Measurements from ENCODE around the gene MARCO. TPM values are rescaled to one million over a fixed set of nuclear protein-coding genes. Genes with fewer than 3 reads are reported as not detected.

MARCO gene
- total RNA-seq, 3 donors from 2014 or later = 0.22 to 0.56 TPM; not detected in 1

DNA sequence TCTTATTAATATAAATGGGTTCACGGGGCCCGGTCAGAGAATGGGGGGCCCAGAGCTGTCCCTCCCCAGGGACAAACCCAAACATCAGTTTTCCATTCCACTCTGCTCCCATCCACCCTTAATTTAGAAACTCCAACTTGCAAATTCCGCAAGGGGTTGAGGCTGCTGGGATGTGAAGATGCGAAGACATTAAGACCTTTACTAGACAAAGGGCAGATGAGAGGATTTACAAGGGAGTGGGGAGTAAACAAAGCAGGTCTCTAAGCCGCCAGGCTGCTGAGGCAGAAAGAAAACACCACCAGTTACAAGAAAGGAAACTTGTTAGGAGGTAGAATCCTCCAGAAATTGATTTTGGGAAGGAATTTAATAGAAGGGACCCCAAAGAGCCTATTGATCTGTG lies 33.1 kb downstream of the MARCO start:
- no peak for ATAC-seq
- H3K4me3 Mint-ChIP-seq = no peak overlapping the region
- no peaks in the 10 kb centered on the region for H3K36me3 Mint-ChIP-seq (ENCODE audit: insufficient read depth)
- no peak for DNase-seq
- peaks cover 6% of the 10 kb centered on the region for H3K27me3 Mint-ChIP-seq (ENCODE audit: low read depth)
- no peaks in the 10 kb centered on the region for H3K4me1 Mint-ChIP-seq (ENCODE audit: low read depth)
- H3K9me3 Mint-ChIP-seq = peaks cover 3% of the 10 kb centered on the region

DNA sequence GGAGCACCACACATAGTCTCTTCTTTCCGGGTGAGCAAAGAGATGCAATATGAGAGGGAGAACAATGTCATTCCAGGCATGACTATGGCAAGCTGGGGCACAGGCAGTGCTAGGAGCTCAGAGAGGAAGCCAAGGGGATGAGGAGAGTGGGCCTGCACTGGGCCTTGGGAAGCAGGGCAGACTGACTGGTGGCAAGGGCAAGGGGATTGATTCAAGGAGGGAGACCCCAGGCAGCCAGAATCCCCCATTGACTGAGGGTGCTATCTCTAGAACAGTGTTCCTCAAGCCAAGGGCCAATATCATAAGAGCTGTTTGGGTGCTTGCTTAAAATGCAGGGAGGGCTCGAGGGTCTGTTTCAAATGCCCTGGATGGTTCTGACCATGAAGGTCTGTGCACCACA lies 36.1 kb downstream of the MARCO start:
- Mint-ChIP-seq H3K4me3 (no peak overlapping the region), H3K36me3 (ENCODE audit: insufficient read depth) (no peaks in the 10 kb centered on the region), H3K9me3 (peaks cover 3% of the 10 kb centered on the region), H3K4me1 (ENCODE audit: low read depth) (no peaks in the 10 kb centered on the region), H3K27me3 (ENCODE audit: low read depth) (peaks cover 4% of the 10 kb centered on the region)
- ATAC-seq (no peak), DNase-seq (no peak)

DNA sequence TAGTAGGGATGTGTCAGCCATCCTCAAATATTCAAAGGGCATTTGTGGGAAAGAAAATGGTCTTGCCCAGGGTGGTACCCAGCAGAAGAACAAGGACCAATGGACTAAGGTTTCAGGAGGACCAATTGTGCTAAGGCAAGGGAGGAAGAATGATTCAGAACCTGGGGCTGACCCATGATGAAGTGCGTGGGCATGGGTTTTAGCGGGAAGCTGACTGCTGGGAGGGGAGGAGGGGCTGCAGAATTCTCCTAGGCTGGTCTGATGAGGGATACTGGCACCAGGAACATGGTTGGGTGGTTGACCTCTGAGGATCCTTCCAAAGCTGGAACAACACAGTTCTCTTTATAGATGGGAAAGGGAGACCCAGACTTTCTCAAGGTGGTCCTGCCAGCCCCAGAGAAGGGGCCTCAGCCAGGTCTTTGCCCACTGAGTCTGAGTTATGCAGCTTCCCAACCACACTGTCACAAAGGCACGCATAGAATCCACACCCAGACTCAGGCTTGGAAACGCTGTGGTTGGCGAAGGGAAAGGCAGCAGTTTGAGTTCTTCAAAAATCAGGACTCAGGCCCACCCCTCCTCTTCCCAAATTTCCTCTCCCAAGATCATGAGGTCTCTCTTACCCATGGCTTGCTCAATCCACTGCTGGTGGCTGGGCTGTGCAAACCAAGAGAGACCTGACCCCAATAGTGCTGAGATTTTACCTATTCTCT lies 37.3 kb downstream of the MARCO start:
- no peak overlapping the region for H3K4me3 Mint-ChIP-seq
- H3K9me3 Mint-ChIP-seq = peaks cover 3% of the 10 kb centered on the region
- DNase-seq = no peak
- no peaks in the 10 kb centered on the region for H3K36me3 Mint-ChIP-seq (ENCODE audit: insufficient read depth)
- H3K4me1 Mint-ChIP-seq (ENCODE audit: low read depth) = no peaks in the 10 kb centered on the region
- peaks cover 2% of the 10 kb centered on the region for H3K27me3 Mint-ChIP-seq (ENCODE audit: low read depth)
- no peak for ATAC-seq

DNA sequence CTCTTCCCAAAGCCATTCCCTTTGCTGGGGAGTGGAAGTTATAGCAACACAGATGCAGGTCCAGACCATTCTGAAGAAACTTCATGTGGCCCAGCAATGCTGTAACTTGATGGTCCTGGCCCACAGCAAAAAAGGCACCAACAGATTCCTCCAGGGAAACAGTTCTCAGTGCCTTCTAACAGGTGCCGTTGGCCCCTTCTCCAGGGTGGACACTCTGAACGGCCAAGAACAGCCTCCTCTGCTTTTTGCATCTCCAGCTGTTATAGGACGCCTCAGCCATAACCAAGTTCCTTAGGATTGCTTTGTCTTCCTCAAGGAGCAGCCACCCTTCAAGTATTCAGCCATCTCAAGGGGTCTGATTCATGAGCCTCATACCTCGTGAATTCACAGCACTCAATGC lies 38.0 kb downstream of the MARCO start:
- no peaks in the 10 kb centered on the region for H3K4me1 Mint-ChIP-seq (ENCODE audit: low read depth)
- DNase-seq (no peak), ATAC-seq (no peak)
- H3K36me3 Mint-ChIP-seq (ENCODE audit: insufficient read depth) = no peaks in the 10 kb centered on the region
- H3K27me3 Mint-ChIP-seq (ENCODE audit: low read depth) = no peaks in the 10 kb centered on the region
- no peak overlapping the region for H3K4me3 Mint-ChIP-seq
- peaks cover 3% of the 10 kb centered on the region for H3K9me3 Mint-ChIP-seq

DNA sequence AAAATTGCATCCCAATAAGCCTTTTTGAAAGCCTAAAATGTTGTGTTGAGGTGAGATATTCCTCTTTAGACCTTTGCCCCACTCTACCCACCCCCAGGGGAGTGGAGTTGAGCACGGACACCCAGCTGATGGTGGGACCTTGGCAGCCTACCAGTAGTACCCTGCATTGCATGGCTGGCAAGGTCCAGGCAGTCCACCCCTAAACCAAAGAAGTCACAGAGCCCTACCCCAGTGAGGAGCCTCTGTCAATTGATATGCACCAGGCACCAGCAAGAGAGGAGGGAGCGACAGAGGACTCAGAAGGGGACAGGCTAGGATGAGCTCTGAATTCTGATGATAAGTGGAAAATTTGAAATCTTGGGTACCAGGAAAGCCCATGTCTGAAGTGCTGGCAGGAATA lies 38.6 kb downstream of the MARCO start:
- Mint-ChIP-seq H3K4me3 (no peak overlapping the region), H3K27me3 (ENCODE audit: low read depth) (no peaks in the 10 kb centered on the region), H3K36me3 (ENCODE audit: insufficient read depth) (no peaks in the 10 kb centered on the region), H3K4me1 (ENCODE audit: low read depth) (no peaks in the 10 kb centered on the region), H3K9me3 (peaks cover 3% of the 10 kb centered on the region)
- ATAC-seq (no peak), DNase-seq (no peak)

DNA sequence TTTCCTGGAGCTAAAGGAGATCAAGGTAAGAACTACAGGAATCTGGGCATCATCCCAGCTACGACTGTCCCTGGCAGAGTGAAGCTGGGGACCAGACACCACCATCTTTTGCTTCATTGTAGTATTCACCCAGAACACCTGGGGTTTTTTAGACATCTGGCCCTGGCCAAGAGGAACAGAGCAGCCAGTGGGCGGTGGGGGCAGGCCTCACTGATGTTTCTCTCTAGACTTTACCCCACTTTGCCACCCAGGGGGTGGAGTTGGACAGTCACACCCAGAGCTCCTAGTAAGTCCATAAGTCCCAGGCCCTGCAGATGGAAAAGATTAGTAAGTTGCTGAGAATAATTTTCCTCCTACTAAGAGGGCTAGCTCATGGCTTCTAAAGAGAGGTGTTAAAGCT lies 39.6 kb downstream of the MARCO start:
- Mint-ChIP-seq H3K4me3 (no peak overlapping the region), H3K27me3 (ENCODE audit: low read depth) (no peaks in the 10 kb centered on the region), H3K36me3 (ENCODE audit: insufficient read depth) (no peaks in the 10 kb centered on the region), H3K9me3 (no peaks in the 10 kb centered on the region), H3K4me1 (ENCODE audit: low read depth) (no peaks in the 10 kb centered on the region)
- no peak for DNase-seq
- no peak for ATAC-seq

DNA sequence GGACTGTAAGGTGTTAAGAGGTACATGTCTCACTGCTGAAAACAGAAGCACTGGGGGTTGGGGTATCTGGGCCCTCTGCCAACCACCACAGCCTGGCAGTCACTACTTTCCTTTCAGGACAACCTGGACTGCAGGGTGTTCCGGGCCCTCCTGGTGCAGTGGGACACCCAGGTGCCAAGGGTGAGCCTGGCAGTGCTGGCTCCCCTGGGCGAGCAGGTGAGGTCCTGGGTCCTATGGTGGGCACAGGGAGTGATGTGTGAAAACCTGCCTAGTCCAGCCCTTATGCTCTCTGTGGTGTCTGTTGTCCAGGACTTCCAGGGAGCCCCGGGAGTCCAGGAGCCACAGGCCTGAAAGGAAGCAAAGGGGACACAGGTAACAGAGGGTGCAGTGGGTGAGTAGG lies 40.0 kb downstream of the MARCO start:
- no peaks in the 10 kb centered on the region for H3K36me3 Mint-ChIP-seq (ENCODE audit: insufficient read depth)
- H3K4me1 Mint-ChIP-seq (ENCODE audit: low read depth) = no peaks in the 10 kb centered on the region
- DNase-seq = no peak
- H3K27me3 Mint-ChIP-seq (ENCODE audit: low read depth) = no peaks in the 10 kb centered on the region
- no peak for ATAC-seq
- H3K4me3 Mint-ChIP-seq = no peak overlapping the region
- H3K9me3 Mint-ChIP-seq = no peaks in the 10 kb centered on the region

DNA sequence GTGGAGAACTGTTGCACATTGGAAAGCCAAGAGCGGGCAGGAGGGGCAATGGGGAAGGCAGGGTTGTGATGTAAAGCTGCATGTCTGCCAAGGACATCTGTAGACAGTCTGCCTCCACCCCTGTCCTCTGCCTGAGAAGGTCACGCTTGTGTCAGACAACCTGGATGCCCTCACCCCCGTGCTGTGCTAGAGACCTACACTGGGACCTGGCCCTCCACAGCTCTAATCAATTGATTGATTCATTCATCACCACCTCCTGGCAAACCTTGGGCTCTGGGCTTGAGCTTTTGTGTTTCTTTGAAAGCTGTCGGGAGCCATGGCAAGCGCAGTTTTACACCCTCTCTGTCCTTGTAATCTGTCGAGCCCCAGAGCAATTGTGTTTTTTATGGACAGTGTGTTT lies 41.1 kb downstream of the MARCO start:
- DNase-seq (no peak), ATAC-seq (no peak)
- no peaks in the 10 kb centered on the region for H3K36me3 Mint-ChIP-seq (ENCODE audit: insufficient read depth)
- H3K9me3 Mint-ChIP-seq = no peaks in the 10 kb centered on the region
- no peak overlapping the region for H3K4me3 Mint-ChIP-seq
- no peaks in the 10 kb centered on the region for H3K27me3 Mint-ChIP-seq (ENCODE audit: low read depth)
- H3K4me1 Mint-ChIP-seq (ENCODE audit: low read depth) = no peaks in the 10 kb centered on the region

DNA sequence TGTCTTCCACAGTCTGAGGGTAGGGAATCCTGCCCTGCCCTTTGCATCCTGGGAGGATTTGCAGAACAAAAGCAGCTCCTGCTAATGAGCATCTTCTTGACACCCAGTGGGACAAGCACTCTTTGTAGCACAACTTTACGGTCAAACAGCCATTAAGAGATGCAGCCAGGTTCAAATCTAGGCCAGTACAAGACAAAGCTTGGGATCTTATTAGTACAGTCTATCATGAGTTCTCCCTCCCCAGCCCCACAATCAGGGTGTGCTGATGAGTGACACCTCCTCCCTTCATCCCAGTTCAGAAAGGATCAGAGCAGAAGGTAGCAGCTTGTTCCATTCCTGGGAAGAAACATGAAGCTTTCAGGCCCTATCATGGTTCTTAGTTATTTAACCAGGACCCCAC lies 41.9 kb downstream of the MARCO start:
- DNase-seq (no peak), ATAC-seq (no peak)
- Mint-ChIP-seq H3K27me3 (ENCODE audit: low read depth) (peaks cover 2% of the 10 kb centered on the region), H3K4me1 (ENCODE audit: low read depth) (no peaks in the 10 kb centered on the region), H3K36me3 (ENCODE audit: insufficient read depth) (no peaks in the 10 kb centered on the region), H3K9me3 (no peaks in the 10 kb centered on the region), H3K4me3 (no peak overlapping the region)

DNA sequence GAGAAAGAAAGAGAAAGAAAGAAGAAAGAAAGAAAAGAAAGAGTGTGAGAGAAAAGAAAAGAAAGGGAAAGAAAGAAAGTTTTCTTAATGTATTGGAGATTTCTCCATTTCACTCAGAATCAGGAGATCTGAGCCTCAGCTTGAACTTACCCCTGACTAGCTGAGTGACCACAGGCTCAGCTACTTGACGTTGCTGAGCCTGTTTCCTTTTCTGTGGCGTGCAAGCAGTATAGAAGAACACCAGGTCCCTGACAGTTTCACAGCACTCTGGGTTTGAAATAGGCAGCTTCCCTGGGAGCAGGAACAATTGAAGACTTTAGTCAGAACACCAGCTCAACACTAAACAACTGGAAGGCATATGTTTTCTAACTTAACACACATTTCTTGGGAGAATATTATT lies 44.7 kb downstream of the MARCO start:
- H3K4me3 Mint-ChIP-seq = no peak overlapping the region
- no peak for DNase-seq

DNA sequence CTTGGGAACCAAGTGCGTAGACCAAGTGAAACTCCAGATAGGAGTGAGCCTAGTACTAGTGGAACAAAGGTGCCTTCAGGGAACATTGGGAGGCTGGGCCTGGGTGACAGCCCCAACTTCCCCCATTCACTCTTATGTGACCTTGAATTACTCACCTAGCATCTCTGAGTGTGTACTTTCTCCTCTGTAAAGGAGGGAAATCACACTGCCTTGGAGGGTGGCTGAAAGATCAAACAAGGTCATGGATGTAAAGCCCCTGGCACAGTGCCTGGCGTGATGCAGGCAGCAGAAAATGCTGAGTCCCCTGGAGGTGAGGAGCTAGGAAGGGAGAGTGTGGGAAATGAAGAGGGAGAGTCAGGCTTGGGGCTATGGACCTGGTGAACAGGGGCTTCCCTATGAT lies 45.9 kb downstream of the MARCO start:
- ATAC-seq (no peak), DNase-seq (no peak)
- H3K4me1 Mint-ChIP-seq (ENCODE audit: low read depth) = no peaks in the 10 kb centered on the region
- H3K9me3 Mint-ChIP-seq = no peaks in the 10 kb centered on the region
- H3K27me3 Mint-ChIP-seq (ENCODE audit: low read depth) = peaks cover 2% of the 10 kb centered on the region
- no peaks in the 10 kb centered on the region for H3K36me3 Mint-ChIP-seq (ENCODE audit: insufficient read depth)
- H3K4me3 Mint-ChIP-seq = no peak overlapping the region

More for the DNA sequence above, 44.7 kb downstream of the MARCO start:
- no peaks in the 10 kb centered on the region for H3K4me1 Mint-ChIP-seq (ENCODE audit: low read depth)
- no peak for ATAC-seq
- H3K27me3 Mint-ChIP-seq (ENCODE audit: low read depth) = peaks cover 2% of the 10 kb centered on the region
- H3K36me3 Mint-ChIP-seq (ENCODE audit: insufficient read depth) = no peaks in the 10 kb centered on the region
- no peaks in the 10 kb centered on the region for H3K9me3 Mint-ChIP-seq

DNA sequence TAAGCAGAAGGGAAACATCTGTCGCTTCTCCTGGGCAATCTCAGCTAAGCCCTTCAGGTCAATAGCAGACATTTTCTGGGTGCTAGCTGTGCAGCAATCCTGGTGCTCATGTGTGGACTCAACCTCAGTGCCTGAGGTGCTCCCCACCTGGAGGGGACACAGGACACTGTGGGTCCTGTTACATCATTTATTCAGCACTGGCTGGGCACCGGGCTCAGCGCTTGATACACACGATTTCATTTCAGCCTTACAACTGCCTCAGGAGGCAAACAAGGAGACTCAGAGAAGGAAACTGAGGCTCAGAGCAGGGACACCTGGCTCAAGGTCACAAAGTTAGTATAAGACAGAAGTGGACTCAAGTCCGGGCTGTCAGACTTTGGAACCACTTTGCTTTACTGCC lies 46.7 kb downstream of the MARCO start:
- peaks cover 2% of the 10 kb centered on the region for H3K27me3 Mint-ChIP-seq (ENCODE audit: low read depth)
- H3K36me3 Mint-ChIP-seq (ENCODE audit: insufficient read depth) = no peaks in the 10 kb centered on the region
- no peaks in the 10 kb centered on the region for H3K9me3 Mint-ChIP-seq
- H3K4me1 Mint-ChIP-seq (ENCODE audit: low read depth) = peaks cover 4% of the 10 kb centered on the region
- DNase-seq (no peak), ATAC-seq (no peak)
- H3K4me3 Mint-ChIP-seq = no peak overlapping the region

DNA sequence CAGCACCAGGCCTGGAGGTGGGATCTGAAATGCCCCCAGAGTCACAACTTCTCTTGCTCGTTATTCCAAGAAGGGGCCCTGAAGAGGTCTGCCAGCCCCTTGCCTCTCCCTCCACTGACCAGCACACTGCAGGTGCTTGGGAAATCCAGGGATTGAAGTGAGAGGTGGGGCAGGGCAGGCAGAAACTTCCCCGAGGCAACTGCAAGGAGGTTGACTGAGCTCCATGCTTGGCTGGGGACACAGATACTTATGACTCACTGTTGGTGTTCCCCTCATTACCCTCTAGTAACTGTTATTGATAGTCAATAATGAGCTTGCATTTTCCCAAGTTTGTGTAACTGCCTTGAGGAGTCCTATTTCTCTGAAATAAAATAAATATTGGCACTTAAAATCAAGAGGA lies 47.5 kb downstream of the MARCO start:
- Mint-ChIP-seq H3K4me1 (ENCODE audit: low read depth) (peaks cover 4% of the 10 kb centered on the region), H3K27me3 (ENCODE audit: low read depth) (peaks cover 2% of the 10 kb centered on the region), H3K36me3 (ENCODE audit: insufficient read depth) (no peaks in the 10 kb centered on the region), H3K4me3 (no peak overlapping the region), H3K9me3 (no peaks in the 10 kb centered on the region)
- ATAC-seq (no peak), DNase-seq (no peak)

DNA sequence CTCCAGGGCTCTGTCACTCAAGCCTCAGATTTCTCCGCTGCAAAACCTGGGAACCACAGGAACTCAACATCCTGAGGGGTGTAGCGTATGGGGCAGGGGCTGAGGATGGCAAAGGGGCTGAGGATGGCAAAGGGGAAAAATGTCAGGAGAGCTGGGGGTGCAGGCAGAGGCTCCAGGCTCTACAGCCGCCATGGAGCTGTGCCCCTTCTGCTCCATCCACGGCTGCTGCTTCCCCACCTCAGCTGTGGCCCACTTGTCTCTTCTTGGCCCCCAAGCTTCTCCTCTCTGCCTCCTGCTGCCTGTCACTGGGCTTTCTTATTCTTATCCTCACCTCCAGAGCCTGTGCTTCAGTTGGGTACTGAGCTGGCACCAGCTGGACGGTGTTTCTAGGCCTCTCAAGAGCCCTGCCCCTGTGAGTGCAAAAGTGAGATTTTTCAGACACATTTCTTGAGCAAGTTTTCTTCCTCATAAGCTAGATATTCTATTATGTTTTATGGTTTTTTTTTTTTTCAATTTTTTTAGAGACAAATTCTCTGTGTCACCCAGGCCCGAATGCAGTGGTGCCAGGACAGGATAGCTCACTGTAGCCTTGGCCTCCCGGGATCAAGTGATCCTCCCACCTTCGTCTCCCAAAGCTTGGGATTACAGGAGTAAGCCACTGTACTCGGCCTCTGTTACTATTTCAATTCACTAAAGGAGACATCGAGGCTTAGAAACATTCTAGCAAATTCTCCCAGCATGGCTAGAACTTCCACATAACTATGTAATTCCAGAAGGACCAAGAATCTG lies 49.0 kb downstream of the MARCO start:
- Mint-ChIP-seq H3K4me1 (ENCODE audit: low read depth) (peaks cover 4% of the 10 kb centered on the region), H3K9me3 (no peaks in the 10 kb centered on the region), H3K36me3 (ENCODE audit: insufficient read depth) (no peaks in the 10 kb centered on the region), H3K27me3 (ENCODE audit: low read depth) (peaks cover 2% of the 10 kb centered on the region), H3K4me3 (no peak overlapping the region)
- ATAC-seq (no peak), DNase-seq (no peak)

DNA sequence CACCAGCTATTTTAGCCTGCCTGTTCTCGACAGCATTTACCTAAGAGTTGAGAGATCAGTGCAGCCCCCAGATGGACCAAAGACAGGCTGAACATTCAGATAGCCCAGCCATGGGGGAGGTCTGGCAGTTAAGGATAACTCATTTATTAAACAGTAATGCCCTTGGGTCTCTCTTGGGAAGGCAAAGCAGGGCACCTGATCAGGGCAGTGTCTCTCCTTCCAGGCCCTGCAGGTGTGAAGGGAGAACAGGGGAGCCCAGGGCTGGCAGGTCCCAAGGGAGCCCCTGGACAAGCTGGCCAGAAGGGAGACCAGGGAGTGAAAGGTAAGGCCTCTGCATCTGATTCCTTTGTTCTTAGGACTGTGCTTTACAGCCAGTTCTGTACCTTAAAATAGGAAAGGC lies 49.6 kb downstream of the MARCO start:
- peaks cover 4% of the 10 kb centered on the region for H3K4me1 Mint-ChIP-seq (ENCODE audit: low read depth)
- DNase-seq = no peak
- H3K9me3 Mint-ChIP-seq = no peaks in the 10 kb centered on the region
- no peaks in the 10 kb centered on the region for H3K36me3 Mint-ChIP-seq (ENCODE audit: insufficient read depth)
- ATAC-seq = no peak
- peaks cover 2% of the 10 kb centered on the region for H3K27me3 Mint-ChIP-seq (ENCODE audit: low read depth)
- H3K4me3 Mint-ChIP-seq = no peak overlapping the region
